Fibroblast of lung (primary cell): ENCODE data around the gene PAQR5. TPM values are rescaled to one million over a fixed set of nuclear protein-coding genes. Genes with fewer than 3 reads are reported as not detected.
A peak's percentile ranks its signal among the peaks of the same experiment; 100 is the strongest.

Experiments
- DNase-seq, 2 donors: peaks; one replicate each; pipeline versions ENCODE4 v3.0.0 to v3.0.0-alpha.2; 2010; ENCODE audit warnings: low read depth in 2 of 2
- H2AFZ ChIP-seq: 2 replicates; pipeline ENCODE4 v1.5.1; 2012; ENCODE audit warnings: low read length, control low read depth, inconsistent platforms
- H3K27ac ChIP-seq: 2 replicates; pipeline ENCODE4 v1.5.1; 2011; ENCODE audit warnings: low read length, control low read depth; ENCODE audit not compliant: insufficient read depth
- H3K27me3 ChIP-seq: 2 replicates; pipeline ENCODE4 v1.5.1; 2011; ENCODE audit warnings: mild to moderate bottlenecking, low read length; ENCODE audit not compliant: control insufficient read depth, insufficient read depth
- H3K36me3 ChIP-seq: 2 replicates; pipeline ENCODE4 v1.5.1; 2011; ENCODE audit warnings: low read length; ENCODE audit not compliant: control insufficient read depth, insufficient read depth
- H3K4me1 ChIP-seq: 2 replicates; pipeline ENCODE4 v1.5.1; 2011; ENCODE audit warnings: low read length; ENCODE audit not compliant: control insufficient read depth, insufficient read depth; ENCODE audit errors: extremely low read depth
- H3K4me2 ChIP-seq: 2 replicates; pipeline ENCODE4 v1.5.1; 2011; ENCODE audit warnings: low read length, control low read depth; ENCODE audit not compliant: insufficient read depth; ENCODE audit errors: extremely low read depth
- H3K4me3 ChIP-seq, 4 experiments: fragments of 200-600 bp in 1 of 4; sonication (generic) in 1 of 4; replicated peaks in 1 of 4; 2 replicates each; pipeline ENCODE4 v1.5.1; 2011 to 2016; ENCODE audit warnings: low read length in 4 of 4, low read depth in 3 of 4, mild to moderate bottlenecking in 3 of 4, control low read depth in 2 of 4, inconsistent platforms in 1 of 4, mixed read lengths in 1 of 4; ENCODE audit not compliant: insufficient read depth in 1 of 4; ENCODE audit errors: control extremely low read depth in 1 of 4
- H3K79me2 ChIP-seq: 2 replicates; pipeline ENCODE4 v1.5.1; 2012; ENCODE audit warnings: mild to moderate bottlenecking, low read length, inconsistent platforms; ENCODE audit not compliant: control insufficient read depth, insufficient read depth
- H3K9ac ChIP-seq: 2 replicates; pipeline ENCODE4 v1.5.1; 2011; ENCODE audit warnings: mild to moderate bottlenecking, low read length, control low read depth; ENCODE audit not compliant: insufficient read depth
- H3K9me3 ChIP-seq: 2 replicates; pipeline ENCODE4 v1.5.1; 2012; ENCODE audit warnings: low read depth, low read length; ENCODE audit not compliant: control insufficient read depth, insufficient read depth
- H4K20me1 ChIP-seq: 2 replicates; pipeline ENCODE4 v1.5.1; 2011; ENCODE audit warnings: low read length; ENCODE audit not compliant: control insufficient read depth, insufficient read depth; ENCODE audit errors: extremely low read depth
- CTCF ChIP-seq, 2 donors: IDR thresholded peaks in 1 of 2; conservative IDR thresholded peaks in 1 of 2; 1 replicate in 1 of 2; 2 replicates in 1 of 2; pipeline ENCODE4 v1.5.1; 2011 to 2012; ENCODE audit warnings: low read length in 2 of 2, control low read depth in 1 of 2, inconsistent platforms in 1 of 2, low read depth in 1 of 2, mild to moderate bottlenecking in 1 of 2
- EZH2 ChIP-seq: IDR thresholded peaks from 2 replicates; pipeline ENCODE4 v1.5.1; 2012; ENCODE audit warnings: low read length, control low read depth, mild to moderate bottlenecking; ENCODE audit errors: missing control alignments
- polyA plus RNA-seq, 2 donors: library from polyadenylated mRNA; depleted of rRNA in 1 of 2; stranded (reverse) in 1 of 2; unstranded in 1 of 2; fragments of >200 nt; gene quantifications; 2 replicates each; pipeline ENCODE4 v1.2.1, GENCODE V29; 2011 to 2012; ENCODE audit warnings: missing spikeins in 1 of 2
- total RNA-seq: library from RNA; depleted of rRNA; stranded (reverse); fragments of >200 nt; gene quantifications from 2 replicates; pipeline ENCODE4 v1.2.1, GENCODE V29; 2014

The PAQR5 gene
- total and polyA plus RNA-seq, 2 donors (not counting 1 experiment from before 2014, with no cell fraction given): 6.0 to 16.2 TPM

- Histone ChIP-seq H3K36me3 (peaks cover 6% of the 10 kb centered on the region), H2AFZ (peak overlapping the region; percentile 60), H3K9ac (peak overlapping the region; percentile 82), H3K27me3 (no peaks in the 10 kb centered on the region), H3K27ac (peak overlapping the region; percentile 44), H3K4me2 (peak overlapping the region; percentile 53), H3K79me2 (peaks cover 34% of the 10 kb centered on the region), H3K9me3 (no peaks in the 10 kb centered on the region), H3K4me1 (peaks cover 9% of the 10 kb centered on the region), H3K4me3 (peak overlapping the region; percentile 71 to 97 (median 81)), H4K20me1 (peaks cover 6% of the 10 kb centered on the region)
- peak; percentile 57 to 70 for DNase-seq
- no peak for TF ChIP-seq CTCF (conservative IDR thresholded peaks at IDR 0.05 in 1 of 2, IDR thresholded peaks at IDR 0.05 in 1 of 2; ENCODE audit: low read depth in 1 of 2, low read length in 2 of 2)
- TF ChIP-seq EZH2: no peak
Measured at GRCh38 chr15:69451951-69452691, 153.4 kb downstream of the PAQR5 start.

DNA sequence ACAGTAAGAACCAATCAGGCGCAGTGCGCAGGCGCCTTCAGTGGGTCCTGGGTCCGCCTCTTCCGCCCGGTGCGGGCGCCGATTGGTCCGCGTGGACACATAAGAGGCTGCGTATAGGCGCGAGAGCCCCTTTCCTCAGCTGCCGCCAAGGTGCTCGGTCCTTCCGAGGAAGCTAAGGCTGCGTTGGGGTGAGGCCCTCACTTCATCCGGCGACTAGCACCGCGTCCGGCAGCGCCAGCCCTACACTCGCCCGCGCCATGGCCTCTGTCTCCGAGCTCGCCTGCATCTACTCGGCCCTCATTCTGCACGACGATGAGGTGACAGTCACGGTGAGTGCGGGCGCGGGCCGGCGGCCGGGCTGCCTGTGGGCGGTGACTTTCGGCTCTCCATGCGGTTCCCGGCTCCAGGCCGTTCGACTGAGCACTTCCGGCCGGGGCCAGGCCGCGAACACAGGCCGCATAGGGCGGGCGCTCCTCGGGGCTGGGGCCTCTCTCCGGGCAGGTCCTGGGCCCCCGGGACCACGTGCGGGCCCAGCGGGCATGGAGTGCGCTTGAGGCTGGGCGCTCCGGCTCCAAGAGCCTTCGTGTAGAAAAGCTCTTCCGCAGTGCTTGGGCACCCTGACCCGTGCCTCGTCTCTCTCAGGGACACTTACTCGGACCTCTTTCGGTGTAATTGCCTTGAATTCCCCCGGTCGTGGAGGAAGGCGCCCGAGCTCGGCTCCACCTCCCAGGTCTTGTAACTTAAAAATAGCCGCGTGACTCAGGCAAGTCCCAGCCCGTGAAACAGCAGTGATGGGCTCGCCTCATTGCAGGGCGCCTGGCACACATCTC, 154.2 kb downstream of the PAQR5 start, which contains the start of gene RPLP1:
Gene RPLP1 (plus strand): TSS at position 127 of the 830 bp plus-strand sequence. CDS start 131 bp downstream, at position 258.
- peak within 1 kb of the TSS; percentile 71 to 97 (median 81) for H3K4me3 ChIP-seq
- peaks cover 34% of the 10 kb centered on the region for H3K79me2 ChIP-seq
- H2AFZ ChIP-seq: peak within 1 kb of the TSS; percentile 60
- no peaks in the 10 kb centered on the region for H3K27me3 ChIP-seq
- peak within 1 kb of the TSS; percentile 82 for H3K9ac ChIP-seq
- H3K27ac ChIP-seq: peak within 1 kb of the TSS; percentile 68
- DNase-seq: peak; percentile 90 to 96
- H3K4me1 ChIP-seq: peaks cover 9% of the 10 kb centered on the region
- H3K4me2 ChIP-seq: peak within 1 kb of the TSS; percentile 53
- H4K20me1 ChIP-seq: peaks cover 6% of the 10 kb centered on the region
- H3K36me3 ChIP-seq: peaks cover 4% of the 10 kb centered on the region
- no peaks in the 10 kb centered on the region for H3K9me3 ChIP-seq
- TF ChIP-seq EZH2 (no peak), CTCF (conservative IDR thresholded peaks at IDR 0.05 in 1 of 2, IDR thresholded peaks at IDR 0.05 in 1 of 2; ENCODE audit: low read depth in 1 of 2, low read length in 2 of 2) (no peak)

GRCh38 chr15:69454953-69455352, 156.2 kb downstream of the PAQR5 start:
- no peak overlapping the region for H3K27ac ChIP-seq
- H2AFZ ChIP-seq: no peak overlapping the region
- peaks cover 4% of the 10 kb centered on the region for H3K36me3 ChIP-seq
- H3K4me3 ChIP-seq: peak overlapping the region; percentile 71 to 97 (median 81)
- H3K4me2 ChIP-seq: peak overlapping the region; percentile 95
- no peaks in the 10 kb centered on the region for H3K9me3 ChIP-seq
- peaks cover 34% of the 10 kb centered on the region for H3K79me2 ChIP-seq
- H3K27me3 ChIP-seq: no peaks in the 10 kb centered on the region
- no peak for DNase-seq
- peaks cover 6% of the 10 kb centered on the region for H4K20me1 ChIP-seq
- peaks cover 9% of the 10 kb centered on the region for H3K4me1 ChIP-seq
- no peak for TF ChIP-seq EZH2
- no peak for TF ChIP-seq CTCF (conservative IDR thresholded peaks at IDR 0.05 in 1 of 2, IDR thresholded peaks at IDR 0.05 in 1 of 2; ENCODE audit: low read depth in 1 of 2, low read length in 2 of 2)
- no peak overlapping the region for H3K9ac ChIP-seq
